K562 (cell line): ENCODE data around the gene PHYKPL. TPM values are rescaled to one million over a fixed set of nuclear protein-coding genes. Genes with fewer than 3 reads are reported as not detected.

Experiments used
- ADNP ChIP-seq: fragments of 200-800 bp; sonication (Bioruptor generic); IDR thresholded peaks from 2 replicates; pipeline ENCODE4 v1.6.1; 2016; ENCODE audit warnings: missing genetic modification characterization, missing compliant biosample characterization
- ATF1 ChIP-seq, 2 experiments: fragments of 450-650 bp in 1 of 2; IDR thresholded peaks; 2 replicates each; pipeline ENCODE4 v1.6.1; 2016; ENCODE audit warnings: missing compliant biosample characterization in 1 of 2, missing genetic modification characterization in 1 of 2
- BRF1 ChIP-seq: IDR thresholded peaks from 3 replicates; pipeline ENCODE4 v1.6.1; 2011; ENCODE audit warnings: borderline replicate concordance, mild to moderate bottlenecking; ENCODE audit not compliant: insufficient read length; ENCODE audit errors: extremely low read depth
- CBFA2T3 ChIP-seq: fragments of 450-650 bp; IDR thresholded peaks from 2 replicates; pipeline ENCODE4 v1.6.1; 2017
- CBX1 ChIP-seq: sonication (generic); IDR thresholded peaks from 2 replicates; pipeline ENCODE4 v1.6.1; 2016; ENCODE audit warnings: antibody characterized with exemption, low read depth, mild to moderate bottlenecking
- CREB5 ChIP-seq: fragments of 250-450 bp; sonication (Bioruptor Pico); IDR thresholded peaks from 2 replicates; pipeline ENCODE4 v1.5.0; 2020; ENCODE audit warnings: mild to moderate bottlenecking
- DPF2 ChIP-seq: fragments of 450-650 bp; IDR thresholded peaks from 2 replicates; pipeline ENCODE4 v1.6.1; 2016
- FOXA1 ChIP-seq: fragments of 450-650 bp; IDR thresholded peaks from 2 replicates; pipeline ENCODE4 v1.6.1; 2016; ENCODE audit warnings: mild to moderate bottlenecking, borderline replicate concordance
- FOXK1 ChIP-seq: sonication (generic); formaldehyde crosslinking; IDR thresholded peaks from 2 replicates; pipeline ENCODE4 v1.8.0; 2022; ENCODE audit warnings: missing genetic modification reagents, mild to moderate bottlenecking, borderline replicate concordance
- HDAC1 ChIP-seq, 2 experiments: fragments of 450-650 bp; IDR thresholded peaks; 2 replicates each; pipeline ENCODE4 v1.6.1; 2016 to 2017; ENCODE audit warnings: inconsistent platforms in 1 of 2, mild to moderate bottlenecking in 1 of 2, moderate library complexity in 1 of 2
- IRF1 ChIP-seq: sonication (generic); formaldehyde crosslinking; IDR thresholded peaks from 2 replicates; pipeline ENCODE4 v1.8.0; 2022; ENCODE audit warnings: missing genetic modification reagents, mild to moderate bottlenecking, borderline replicate concordance
- NFATC3 ChIP-seq: fragments of 450-650 bp; IDR thresholded peaks from 2 replicates; pipeline ENCODE4 v1.6.1; 2017; ENCODE audit warnings: mild to moderate bottlenecking
- POU5F1 ChIP-seq: fragments of 150-350 bp; IDR thresholded peaks from 2 replicates; pipeline ENCODE4 v1.6.1; 2014; ENCODE audit warnings: borderline replicate concordance, low read length, low read depth, mild to moderate bottlenecking; ENCODE audit not compliant: partially characterized antibody
- YY1 ChIP-seq, 3 experiments: IDR thresholded peaks; 2 replicates each; pipeline ENCODE4 v1.6.1; 2011; ENCODE audit warnings: low read length in 2 of 3, mild to moderate bottlenecking in 2 of 3, moderate library complexity in 2 of 3, borderline replicate concordance in 1 of 3, control low read depth in 1 of 3, low read depth in 1 of 3; ENCODE audit not compliant: insufficient read depth in 3 of 3, insufficient replicate concordance in 2 of 3, control insufficient read depth in 1 of 3, insufficient read length in 1 of 3; ENCODE audit errors: extremely low read depth in 1 of 3
- ZBTB7A ChIP-seq: IDR thresholded peaks from 2 replicates; pipeline ENCODE4 v1.6.1; 2011; ENCODE audit warnings: low read depth, mild to moderate bottlenecking, low read length, moderate library complexity, borderline replicate concordance; ENCODE audit not compliant: control insufficient read depth
- polyA plus RNA-seq, 8 experiments: library from polyadenylated mRNA; depleted of rRNA in 4 of 8; stranded (reverse) in 5 of 8; unstranded in 3 of 8; fragments of >200 nt; fragmentation: Nextera tagmentation in 2 of 8; fragmentation: Illumina TruSeq in 1 of 8; extraction: Ambion mirVana in 2 of 8; extraction: Trizol in 1 of 8; gene quantifications; 2 replicates each; pipeline versions ENCODE4 v1.2.1 to v1.2.3, GENCODE V29; 2011 to 2014; ENCODE audit warnings: inconsistent platforms in 1 of 8, missing spikeins in 1 of 8
- total RNA-seq, 7 experiments: library from RNA; depleted of rRNA in 6 of 7; stranded (reverse); fragments of >200 nt in 6 of 7; fragmentation: Illumina TruSeq in 2 of 7; extraction: Trizol in 2 of 7; gene quantifications; 2 replicates each; pipeline versions ENCODE4 v1.2.1 to v1.2.3, GENCODE V29; 2011 to 2021; ENCODE audit warnings: low replicate concordance in 1 of 7

Gene PHYKPL
- total and polyA plus RNA-seq, 9 of the 15 experiments (the other 6 are each of a cell fraction or from before 2014, with no cell fraction given) = 4.7 to 34.7 (median 18.6) TPM

- TF ChIP-seq YY1 (IDR thresholded peaks at IDR 0.05; ENCODE audit: borderline replicate concordance in 1 of 3, control insufficient read depth in 1 of 3, extremely low read depth in 1 of 3, insufficient read depth in 3 of 3, insufficient read length in 1 of 3, insufficient replicate concordance in 2 of 3, low read depth in 1 of 3, low read length in 2 of 3) (peak in 1 of 3 experiments; percentile 27), HDAC1 (IDR thresholded peaks at IDR 0.05) (peak in 1 of 2 experiments; percentile 28; a peak in 1 of 4 replicates), FOXA1 (no peak), DPF2 (no peak), ADNP (tag) (peak; percentile 54; the same call in 1 of the 2 replicates), CBX1 (peak; percentile 87; the same call in 1 of the 2 replicates), ZBTB7A (peak; percentile 61), NFATC3 (no peak), IRF1 (CRISPR knock-in tag) (no peak), FOXK1 (CRISPR knock-in tag) (no peak), CBFA2T3 (no peak), POU5F1 (no peak), CREB5 (CRISPR knock-in tag) (no peak), ATF1 (CRISPR knock-in tag; IDR thresholded peaks at IDR 0.05) (no peak), ATF1 (tag; IDR thresholded peaks at IDR 0.05) (peak; percentile 16; the same call in 1 of the 2 replicates), BRF1 (no peak)
Observed at GRCh38 chr5:178234750-178235587, 2.4 kb upstream of the PHYKPL start (continued).
